Thyroid gland (tissue), 4 donors: ENCODE data around the gene SLC10A7.

ENCODE experiments used
- CTCF ChIP-seq, 6 experiments: fragments of 200-600 bp in 3 of 6; fragments of 450-650 bp in 3 of 6; sonication (generic) in 3 of 6; IDR thresholded peaks; one replicate each; pipeline ENCODE4 v1.5.1; 2016 to 2019; ENCODE audit warnings: antibody characterized with exemption in 6 of 6, mild to moderate bottlenecking in 2 of 6, inconsistent platforms in 1 of 6, moderate library complexity in 1 of 6
- POLR2A ChIP-seq, 2 donors: fragments of 450-650 bp; IDR thresholded peaks; one replicate each; pipeline ENCODE4 v1.6.1; 2017; ENCODE audit warnings: antibody characterized with exemption in 2 of 2, mild to moderate bottlenecking in 2 of 2, moderate library complexity in 1 of 2

GRCh38 chr4:146381263-146381872, 140.4 kb downstream of the SLC10A7 start:
- TF ChIP-seq POLR2A (IDR thresholded peaks at IDR 0.05) (no peak), CTCF (IDR thresholded peaks at IDR 0.05) (no peak)
